Ishikawa (cell line): ENCODE measurements around the gene FOXN3.

Experiments used
- CEBPB ChIP-seq: IDR thresholded peaks from 2 replicates; pipeline ENCODE4 v1.6.1; 2012
- CREB1 ChIP-seq: IDR thresholded peaks from 2 replicates; pipeline ENCODE4 v1.6.1; 2012; ENCODE audit warnings: low read depth
- EGR1 ChIP-seq: IDR thresholded peaks from 2 replicates; pipeline ENCODE4 v1.6.1; 2012
- EP300 ChIP-seq: IDR thresholded peaks from 2 replicates; pipeline ENCODE4 v1.6.1; 2012; ENCODE audit warnings: borderline replicate concordance
- FOXM1 ChIP-seq: IDR thresholded peaks from 2 replicates; pipeline ENCODE4 v1.6.1; 2012; ENCODE audit warnings: low read depth, borderline replicate concordance
- NFIC ChIP-seq: IDR thresholded peaks from 2 replicates; pipeline ENCODE4 v1.6.1; 2012
- RAD21 ChIP-seq: IDR thresholded peaks from 2 replicates; pipeline ENCODE4 v1.6.1; 2012; ENCODE audit warnings: low read depth
- TAF1 ChIP-seq: IDR thresholded peaks from 2 replicates; pipeline ENCODE4 v1.6.1; 2012; ENCODE audit warnings: low read depth, mild to moderate bottlenecking
- TCF12 ChIP-seq: IDR thresholded peaks from 2 replicates; pipeline ENCODE4 v1.6.1; 2012; ENCODE audit warnings: low read depth
- TEAD4 ChIP-seq: IDR thresholded peaks from 2 replicates; pipeline ENCODE4 v1.6.1; 2012
- YY1 ChIP-seq: IDR thresholded peaks from 2 replicates; pipeline ENCODE4 v1.6.1; 2012; ENCODE audit warnings: low read depth
- ZBTB7A ChIP-seq: IDR thresholded peaks from 2 replicates; pipeline ENCODE4 v1.6.1; 2012; ENCODE audit warnings: low read depth
- TF ChIP-seq, protein P1 (sequence below): IDR thresholded peaks from 2 replicates; pipeline ENCODE4 v1.6.1; 2012; ENCODE audit warnings: low read depth, mild to moderate bottlenecking
- TF ChIP-seq, protein P2 (sequence below): IDR thresholded peaks from 2 replicates; pipeline ENCODE4 v1.6.1; 2012
- TF ChIP-seq, protein P3 (sequence below): IDR thresholded peaks from 2 replicates; pipeline ENCODE4 v1.6.1; 2012

The FOXN3 gene

DNA sequence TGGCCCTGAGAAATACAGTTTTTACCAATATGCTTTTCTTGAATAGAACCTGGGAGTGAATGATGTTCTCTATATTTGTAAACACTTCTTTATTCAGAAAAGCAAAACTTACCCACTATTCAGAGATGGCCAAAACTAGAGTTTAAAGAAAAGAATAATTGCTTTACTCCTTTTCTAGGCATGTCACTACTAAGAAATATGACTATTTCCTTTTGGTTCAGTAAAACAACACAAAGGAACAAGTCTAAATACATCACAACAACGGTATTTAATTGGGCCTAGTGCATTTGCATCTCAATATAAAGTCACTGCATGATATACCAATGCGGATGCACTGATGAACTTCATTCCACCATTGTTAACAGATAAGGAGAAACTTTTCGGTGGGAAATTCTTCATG, 207.5 kb downstream of the FOXN3 start:
- no peak for TF ChIP-seq TAF1
- TF ChIP-seq RAD21 = no peak
- TF ChIP-seq EGR1 = no peak
- TF ChIP-seq FOXM1 = no peak
- no peak for TF ChIP-seq CEBPB
- TF ChIP-seq CREB1 = no peak
- TF ChIP-seq, protein P1, sequence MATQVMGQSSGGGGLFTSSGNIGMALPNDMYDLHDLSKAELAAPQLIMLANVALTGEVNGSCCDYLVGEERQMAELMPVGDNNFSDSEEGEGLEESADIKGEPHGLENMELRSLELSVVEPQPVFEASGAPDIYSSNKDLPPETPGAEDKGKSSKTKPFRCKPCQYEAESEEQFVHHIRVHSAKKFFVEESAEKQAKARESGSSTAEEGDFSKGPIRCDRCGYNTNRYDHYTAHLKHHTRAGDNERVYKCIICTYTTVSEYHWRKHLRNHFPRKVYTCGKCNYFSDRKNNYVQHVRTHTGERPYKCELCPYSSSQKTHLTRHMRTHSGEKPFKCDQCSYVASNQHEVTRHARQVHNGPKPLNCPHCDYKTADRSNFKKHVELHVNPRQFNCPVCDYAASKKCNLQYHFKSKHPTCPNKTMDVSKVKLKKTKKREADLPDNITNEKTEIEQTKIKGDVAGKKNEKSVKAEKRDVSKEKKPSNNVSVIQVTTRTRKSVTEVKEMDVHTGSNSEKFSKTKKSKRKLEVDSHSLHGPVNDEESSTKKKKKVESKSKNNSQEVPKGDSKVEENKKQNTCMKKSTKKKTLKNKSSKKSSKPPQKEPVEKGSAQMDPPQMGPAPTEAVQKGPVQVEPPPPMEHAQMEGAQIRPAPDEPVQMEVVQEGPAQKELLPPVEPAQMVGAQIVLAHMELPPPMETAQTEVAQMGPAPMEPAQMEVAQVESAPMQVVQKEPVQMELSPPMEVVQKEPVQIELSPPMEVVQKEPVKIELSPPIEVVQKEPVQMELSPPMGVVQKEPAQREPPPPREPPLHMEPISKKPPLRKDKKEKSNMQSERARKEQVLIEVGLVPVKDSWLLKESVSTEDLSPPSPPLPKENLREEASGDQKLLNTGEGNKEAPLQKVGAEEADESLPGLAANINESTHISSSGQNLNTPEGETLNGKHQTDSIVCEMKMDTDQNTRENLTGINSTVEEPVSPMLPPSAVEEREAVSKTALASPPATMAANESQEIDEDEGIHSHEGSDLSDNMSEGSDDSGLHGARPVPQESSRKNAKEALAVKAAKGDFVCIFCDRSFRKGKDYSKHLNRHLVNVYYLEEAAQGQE = no peak
- no peak for TF ChIP-seq NFIC

DNA sequence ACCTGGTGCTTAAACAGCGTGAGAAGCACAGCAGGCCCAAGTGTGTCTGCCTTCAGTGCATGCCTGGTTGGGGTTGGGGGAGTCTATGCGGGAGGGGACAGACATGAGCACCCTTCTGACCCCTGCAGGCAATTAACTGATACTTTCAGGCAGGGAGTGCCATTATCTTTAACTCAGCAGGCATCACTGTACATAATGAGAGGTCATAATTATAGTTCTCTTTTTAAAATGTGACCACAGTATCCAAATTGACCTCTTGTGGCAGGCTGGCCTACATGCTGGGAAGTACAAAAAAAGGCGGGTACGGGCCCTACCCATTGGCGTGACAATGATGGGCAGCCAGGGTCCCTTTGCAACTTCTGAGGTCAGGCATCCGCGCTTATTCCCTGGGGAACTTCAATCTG, 209.1 kb downstream of the FOXN3 start:
- TF ChIP-seq ZBTB7A (no peak), FOXM1 (no peak), NFIC (no peak), TEAD4 (no peak), CREB1 (no peak), EP300 (no peak), RAD21 (no peak), TAF1 (no peak), YY1 (no peak), CEBPB (no peak)
- TF ChIP-seq, protein P2, sequence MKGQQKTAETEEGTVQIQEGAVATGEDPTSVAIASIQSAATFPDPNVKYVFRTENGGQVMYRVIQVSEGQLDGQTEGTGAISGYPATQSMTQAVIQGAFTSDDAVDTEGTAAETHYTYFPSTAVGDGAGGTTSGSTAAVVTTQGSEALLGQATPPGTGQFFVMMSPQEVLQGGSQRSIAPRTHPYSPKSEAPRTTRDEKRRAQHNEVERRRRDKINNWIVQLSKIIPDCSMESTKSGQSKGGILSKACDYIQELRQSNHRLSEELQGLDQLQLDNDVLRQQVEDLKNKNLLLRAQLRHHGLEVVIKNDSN = no peak
- TF ChIP-seq, protein P3, sequence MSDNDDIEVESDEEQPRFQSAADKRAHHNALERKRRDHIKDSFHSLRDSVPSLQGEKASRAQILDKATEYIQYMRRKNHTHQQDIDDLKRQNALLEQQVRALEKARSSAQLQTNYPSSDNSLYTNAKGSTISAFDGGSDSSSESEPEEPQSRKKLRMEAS = no peak
- TF ChIP-seq, protein P1 = no peak

DNA sequence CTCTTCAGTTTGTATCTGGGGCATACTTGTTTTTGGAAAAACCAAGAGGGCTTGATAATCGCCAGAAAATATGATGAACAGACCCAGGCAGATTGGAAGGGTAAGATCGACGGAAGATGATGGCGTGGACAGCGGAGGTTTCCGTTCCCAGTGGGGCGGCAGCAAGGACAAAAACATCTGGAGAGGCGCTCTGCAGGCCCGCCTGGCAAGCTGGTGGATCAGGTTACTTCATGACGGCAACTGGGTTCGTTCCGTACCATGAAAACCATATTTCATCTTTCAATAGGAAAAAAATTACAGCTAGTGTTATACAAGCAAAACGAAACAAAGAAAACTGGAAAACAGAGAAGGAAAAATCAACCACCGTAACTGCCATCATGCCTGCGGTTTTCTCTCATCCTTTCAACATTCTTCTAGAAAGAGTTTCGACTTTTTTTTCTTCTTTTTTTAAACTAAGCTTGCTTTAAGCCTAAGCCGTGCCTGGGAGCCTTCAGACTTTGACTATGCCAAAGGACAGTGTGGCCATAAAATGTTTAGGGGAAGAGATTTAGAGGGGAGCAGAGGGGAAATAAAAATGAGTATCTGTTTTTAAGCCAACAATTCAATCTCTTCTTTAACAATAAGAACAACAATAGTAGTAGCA, 210.5 kb downstream of the FOXN3 start:
- no peak for TF ChIP-seq TCF12
- TF ChIP-seq TAF1 = no peak
- TF ChIP-seq, protein P1 = no peak
- TF ChIP-seq YY1 = no peak
- no peak for TF ChIP-seq EGR1
- TF ChIP-seq, protein P3 = no peak
- TF ChIP-seq FOXM1 = no peak

DNA sequence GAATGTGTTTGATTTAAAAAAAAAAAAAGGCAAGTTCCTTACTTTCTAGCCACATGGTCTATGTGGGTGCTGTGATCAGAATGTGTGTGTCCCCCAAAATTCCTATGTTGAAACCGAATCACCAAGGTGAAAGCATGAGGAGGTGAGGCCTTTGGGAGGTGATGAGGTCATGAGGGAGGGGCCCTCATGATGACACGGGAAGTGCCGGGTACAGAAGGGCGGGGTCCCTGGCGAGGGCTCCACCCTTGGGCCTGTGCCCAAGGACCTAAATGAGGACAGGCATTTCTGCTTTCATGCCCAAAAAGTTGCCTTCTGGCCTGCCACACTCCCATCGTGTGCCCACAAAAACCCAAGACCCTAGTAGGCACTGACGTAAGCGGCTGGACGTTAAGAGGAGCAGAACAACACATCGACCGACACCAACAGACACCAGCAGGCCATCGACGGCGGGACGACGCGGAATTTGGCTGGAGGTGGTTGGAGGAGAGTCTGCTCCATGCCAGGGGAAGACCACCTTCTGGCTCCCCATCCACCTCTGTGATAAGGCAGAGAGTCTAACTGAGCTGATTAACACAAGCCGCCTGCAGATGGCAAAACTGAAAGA, 211.8 kb downstream of the FOXN3 start:
- TF ChIP-seq FOXM1 (no peak), TEAD4 (no peak), EP300 (no peak), RAD21 (no peak), CREB1 (no peak), TAF1 (no peak), YY1 (no peak), NFIC (no peak), TCF12 (no peak), CEBPB (no peak), ZBTB7A (no peak)
- TF ChIP-seq, protein P1 = no peak
- TF ChIP-seq, protein P2 = no peak
- TF ChIP-seq, protein P3 = no peak
